Neural progenitor cell (in vitro differentiated cells): Measurements from ENCODE around the gene TRIM14. TPM values are rescaled to one million over a fixed set of nuclear protein-coding genes. Genes with fewer than 3 reads are reported as not detected.
A peak's percentile ranks its signal among the peaks of the same experiment; 100 is the strongest.

ENCODE experiments used
- DNase-seq: peaks from one replicate; pipeline ENCODE4 v3.0.0-alpha.2; 2016; ENCODE audit warnings: low spot score
- H2AFZ ChIP-seq: fragments of 200-600 bp; sonication (generic); replicated peaks from 2 replicates; pipeline ENCODE4 v1.6.1; 2016; ENCODE audit warnings: antibody characterized with exemption
- H3F3A ChIP-seq: fragments of 200-600 bp; sonication (generic); 2 replicates; pipeline ENCODE4 v1.6.1; 2016; ENCODE audit warnings: antibody characterized with exemption, low read depth
- H3K27ac ChIP-seq: fragments of 200-600 bp; sonication (generic); 2 replicates; pipeline ENCODE4 v1.5.1; 2016; ENCODE audit warnings: mild to moderate bottlenecking
- H3K27me3 ChIP-seq: fragments of 200-600 bp; sonication (generic); 2 replicates; pipeline ENCODE4 v1.6.1; 2016; ENCODE audit warnings: mild to moderate bottlenecking, moderate library complexity
- H3K36me3 ChIP-seq: fragments of 200-600 bp; sonication (generic); 2 replicates; pipeline ENCODE4 v1.5.1; 2016
- H3K4me1 ChIP-seq: fragments of 200-600 bp; sonication (generic); 2 replicates; pipeline ENCODE4 v1.6.1; 2016; ENCODE audit warnings: mixed run types
- H3K4me2 ChIP-seq: fragments of 200-600 bp; sonication (generic); 2 replicates; pipeline ENCODE4 v1.6.1; 2016
- H3K4me3 ChIP-seq: fragments of 200-600 bp; sonication (generic); 2 replicates; pipeline ENCODE4 v1.5.1; 2016
- H3K79me2 ChIP-seq: fragments of 200-600 bp; sonication (generic); 2 replicates; pipeline ENCODE4 v1.6.1; 2016; ENCODE audit warnings: low read depth
- H3K9ac ChIP-seq: fragments of 200-600 bp; sonication (generic); 2 replicates; pipeline ENCODE4 v1.6.1; 2016
- H3K9me3 ChIP-seq: fragments of 200-600 bp; sonication (generic); 2 replicates; pipeline ENCODE4 v1.5.1; 2016; ENCODE audit warnings: low read depth
- H4K20me1 ChIP-seq: fragments of 200-600 bp; sonication (generic); 2 replicates; pipeline ENCODE4 v1.6.1; 2016; ENCODE audit warnings: low read depth
- H3K27ac Mint-ChIP-seq: 3 replicates; pipeline ENCODE4 v1.8.0; 2021; ENCODE audit warnings: mixed read lengths
- H3K27me3 Mint-ChIP-seq: 2 replicates; pipeline ENCODE4 v1.8.0; 2022; ENCODE audit warnings: low read depth, mild to moderate bottlenecking, inconsistent platforms, moderate library complexity, mixed read lengths; ENCODE audit not compliant: insufficient read depth
- H3K36me3 Mint-ChIP-seq: 3 replicates; pipeline ENCODE4 v1.8.0; 2021; ENCODE audit warnings: mixed read lengths
- H3K4me1 Mint-ChIP-seq: 3 replicates; pipeline ENCODE4 v1.8.0; 2021; ENCODE audit warnings: mixed read lengths
- H3K4me3 Mint-ChIP-seq: 3 replicates; pipeline ENCODE4 v1.8.0; 2021; ENCODE audit warnings: mild to moderate bottlenecking, moderate library complexity, mixed read lengths
- H3K9me3 Mint-ChIP-seq: 3 replicates; pipeline ENCODE4 v1.8.0; 2020; ENCODE audit warnings: mixed read lengths
- EZH2 ChIP-seq: fragments of 200-600 bp; sonication (generic); IDR thresholded peaks from 2 replicates; pipeline ENCODE4 v1.6.1; 2017; ENCODE audit warnings: antibody characterized with exemption, mild to moderate bottlenecking, moderate library complexity
- EZH2phosphoT487 ChIP-seq: fragments of 200-600 bp; sonication (generic); IDR thresholded peaks from 2 replicates; pipeline ENCODE4 v1.6.1; 2017; ENCODE audit warnings: antibody characterized with exemption
- total RNA-seq: library from RNA; depleted of rRNA; stranded (reverse); fragments of >200 nt; gene quantifications from 2 replicates; pipeline ENCODE4 v1.2.3, GENCODE V29; 2015; ENCODE audit warnings: low replicate concordance
- TF ChIP-seq, protein P1 (sequence below): fragments of 200-600 bp; sonication (generic); IDR thresholded peaks from 2 replicates; pipeline ENCODE4 v1.5.1; 2017; ENCODE audit warnings: antibody characterized with exemption, mild to moderate bottlenecking

Gene TRIM14
- total RNA-seq, 1 donor from 2014 or later: 0.17 TPM

DNA sequence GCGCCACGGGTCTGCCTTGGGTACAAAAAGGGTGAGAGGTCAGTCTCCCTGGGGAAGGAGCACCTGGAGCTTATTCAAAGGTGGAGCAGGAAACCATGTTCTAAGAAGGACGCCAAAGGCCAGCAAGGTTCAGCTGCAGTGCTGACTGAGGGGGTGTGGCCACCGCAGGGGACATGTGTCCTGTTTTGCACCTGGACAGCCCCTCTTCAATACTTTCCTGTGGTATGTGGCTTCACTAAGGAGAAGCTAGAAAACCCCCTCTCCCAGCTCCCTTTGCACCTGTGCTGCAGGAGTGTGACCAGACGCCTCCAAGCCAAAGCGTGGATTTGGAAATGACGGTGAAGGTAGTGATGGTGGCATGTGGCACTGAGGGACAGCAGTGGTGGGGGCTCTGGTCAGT is 23.6 kb downstream of the TRIM14 start:
- Mint-ChIP-seq H3K36me3 (no peaks in the 10 kb centered on the region), H3K4me1 (peaks cover 18% of the 10 kb centered on the region), H3K27ac (no peak overlapping the region), H3K4me3 (peak overlapping the region; percentile 62), H3K27me3 (peaks cover 5% of the 10 kb centered on the region), H3K9me3 (no peaks in the 10 kb centered on the region)
- Histone ChIP-seq H3K27me3 (no peaks in the 10 kb centered on the region), H3K9me3 (no peaks in the 10 kb centered on the region), H3K9ac (no peak overlapping the region), H3K36me3 (no peaks in the 10 kb centered on the region), H2AFZ (no peak overlapping the region), H3K4me1 (peaks cover 16% of the 10 kb centered on the region), H4K20me1 (no peaks in the 10 kb centered on the region), H3K4me2 (no peak overlapping the region), H3K79me2 (no peaks in the 10 kb centered on the region), H3F3A (peaks cover 5% of the 10 kb centered on the region), H3K4me3 (no peak overlapping the region), H3K27ac (no peak overlapping the region)
- no peak for DNase-seq
- TF ChIP-seq EZH2phosphoT487 (no peak), EZH2 (no peak)
- TF ChIP-seq, protein P1, sequence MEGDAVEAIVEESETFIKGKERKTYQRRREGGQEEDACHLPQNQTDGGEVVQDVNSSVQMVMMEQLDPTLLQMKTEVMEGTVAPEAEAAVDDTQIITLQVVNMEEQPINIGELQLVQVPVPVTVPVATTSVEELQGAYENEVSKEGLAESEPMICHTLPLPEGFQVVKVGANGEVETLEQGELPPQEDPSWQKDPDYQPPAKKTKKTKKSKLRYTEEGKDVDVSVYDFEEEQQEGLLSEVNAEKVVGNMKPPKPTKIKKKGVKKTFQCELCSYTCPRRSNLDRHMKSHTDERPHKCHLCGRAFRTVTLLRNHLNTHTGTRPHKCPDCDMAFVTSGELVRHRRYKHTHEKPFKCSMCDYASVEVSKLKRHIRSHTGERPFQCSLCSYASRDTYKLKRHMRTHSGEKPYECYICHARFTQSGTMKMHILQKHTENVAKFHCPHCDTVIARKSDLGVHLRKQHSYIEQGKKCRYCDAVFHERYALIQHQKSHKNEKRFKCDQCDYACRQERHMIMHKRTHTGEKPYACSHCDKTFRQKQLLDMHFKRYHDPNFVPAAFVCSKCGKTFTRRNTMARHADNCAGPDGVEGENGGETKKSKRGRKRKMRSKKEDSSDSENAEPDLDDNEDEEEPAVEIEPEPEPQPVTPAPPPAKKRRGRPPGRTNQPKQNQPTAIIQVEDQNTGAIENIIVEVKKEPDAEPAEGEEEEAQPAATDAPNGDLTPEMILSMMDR: no peak

DNA sequence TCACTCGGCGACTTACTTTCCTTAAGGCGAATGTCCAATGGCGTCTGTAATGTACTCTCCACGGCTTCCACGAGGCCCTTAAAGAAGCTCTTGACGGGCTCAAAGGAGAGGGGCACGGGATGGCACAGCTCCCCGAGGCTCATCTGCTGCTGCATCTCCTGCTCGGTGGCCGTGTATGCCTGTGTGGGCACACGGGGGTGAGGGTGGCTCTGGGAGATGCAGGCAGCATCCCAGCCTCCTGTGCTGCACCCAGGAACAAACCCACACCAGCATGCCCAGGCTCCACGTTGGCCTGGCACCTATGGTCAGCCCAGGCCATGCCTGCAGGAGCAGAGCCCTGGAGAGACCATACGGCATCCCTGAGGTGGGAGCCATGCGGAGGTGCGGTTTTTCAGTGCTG is 24.2 kb downstream of the TRIM14 start:
- H3K4me3 ChIP-seq: no peak overlapping the region
- DNase-seq: no peak
- Mint-ChIP-seq H3K4me1 (peaks cover 18% of the 10 kb centered on the region), H3K36me3 (no peaks in the 10 kb centered on the region), H3K27me3 (peaks cover 5% of the 10 kb centered on the region), H3K27ac (no peak overlapping the region), H3K9me3 (no peaks in the 10 kb centered on the region), H3K4me3 (no peak overlapping the region)
- H3K27me3 ChIP-seq: no peaks in the 10 kb centered on the region
- no peak overlapping the region for H3K4me2 ChIP-seq
- peaks cover 16% of the 10 kb centered on the region for H3K4me1 ChIP-seq
- H3K9me3 ChIP-seq: no peaks in the 10 kb centered on the region
- TF ChIP-seq, protein P1: no peak
- TF ChIP-seq EZH2: no peak
- H4K20me1 ChIP-seq: no peaks in the 10 kb centered on the region
- peaks cover 5% of the 10 kb centered on the region for H3F3A ChIP-seq
- no peaks in the 10 kb centered on the region for H3K36me3 ChIP-seq
- H3K79me2 ChIP-seq: no peaks in the 10 kb centered on the region
- H2AFZ ChIP-seq: no peak overlapping the region
- H3K9ac ChIP-seq: no peak overlapping the region
- no peak overlapping the region for H3K27ac ChIP-seq

DNA sequence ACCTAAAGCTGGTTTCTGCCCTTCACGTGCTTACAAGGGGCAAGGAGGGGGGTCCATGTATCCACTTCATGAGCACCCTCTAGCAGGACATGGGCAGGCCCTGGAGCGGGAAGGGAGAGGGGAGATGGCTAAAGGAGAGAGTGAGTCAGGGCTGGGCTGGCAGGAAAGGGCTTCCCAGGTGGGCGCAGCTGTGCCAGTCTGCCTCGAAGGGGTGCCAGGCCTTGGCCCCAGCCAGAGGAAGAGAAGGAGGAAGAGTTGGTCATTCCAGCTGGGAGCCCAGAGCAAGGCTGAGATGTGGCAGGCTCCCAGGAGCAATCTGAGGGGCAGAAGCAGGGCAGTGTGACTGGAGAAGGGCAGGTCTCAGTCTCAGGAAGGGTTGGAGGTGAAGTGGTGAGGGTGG is 24.7 kb downstream of the TRIM14 start:
- no peaks in the 10 kb centered on the region for H3K36me3 Mint-ChIP-seq
- no peaks in the 10 kb centered on the region for H3K79me2 ChIP-seq
- no peaks in the 10 kb centered on the region for H3K36me3 ChIP-seq
- H3K4me1 ChIP-seq: peaks cover 16% of the 10 kb centered on the region
- no peaks in the 10 kb centered on the region for H4K20me1 ChIP-seq
- TF ChIP-seq EZH2phosphoT487: no peak
- no peak for TF ChIP-seq EZH2
- TF ChIP-seq, protein P1: no peak
- peaks cover 5% of the 10 kb centered on the region for H3K27me3 Mint-ChIP-seq
- no peak overlapping the region for H3K4me3 Mint-ChIP-seq
- no peak for DNase-seq
- H3K27me3 ChIP-seq: no peaks in the 10 kb centered on the region
- H3K9me3 ChIP-seq: no peaks in the 10 kb centered on the region
- no peak overlapping the region for H3K4me2 ChIP-seq
- no peak overlapping the region for H3K27ac ChIP-seq
- H3K9ac ChIP-seq: no peak overlapping the region
- no peak overlapping the region for H3K4me3 ChIP-seq
- no peak overlapping the region for H2AFZ ChIP-seq
- peaks cover 18% of the 10 kb centered on the region for H3K4me1 Mint-ChIP-seq
- H3K9me3 Mint-ChIP-seq: no peaks in the 10 kb centered on the region
- H3F3A ChIP-seq: peaks cover 5% of the 10 kb centered on the region
- H3K27ac Mint-ChIP-seq: no peak overlapping the region

DNA sequence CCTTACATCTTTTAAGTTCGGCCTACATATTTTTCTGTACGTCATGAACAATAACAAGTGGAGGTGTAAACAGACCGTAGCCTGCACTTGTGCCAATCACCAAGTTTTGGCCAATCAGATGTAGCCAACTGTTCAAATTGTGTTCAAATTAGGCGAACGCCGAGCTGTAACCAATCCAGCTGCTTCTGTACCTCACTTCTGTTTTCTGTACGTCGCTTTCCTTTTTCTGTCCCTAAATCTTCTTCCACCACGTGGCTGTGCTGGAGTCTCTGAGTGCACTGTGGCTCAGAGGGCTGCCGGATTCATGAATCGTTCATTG is 26.4 kb downstream of the TRIM14 start:
- Histone ChIP-seq H3K9ac (no peak overlapping the region), H2AFZ (peak overlapping the region; percentile 78), H3K9me3 (no peaks in the 10 kb centered on the region), H4K20me1 (no peaks in the 10 kb centered on the region), H3F3A (peaks cover 12% of the 10 kb centered on the region), H3K4me3 (no peak overlapping the region), H3K79me2 (no peaks in the 10 kb centered on the region), H3K27ac (no peak overlapping the region), H3K27me3 (peaks cover 15% of the 10 kb centered on the region), H3K4me1 (peaks cover 16% of the 10 kb centered on the region), H3K36me3 (no peaks in the 10 kb centered on the region), H3K4me2 (no peak overlapping the region)
- DNase-seq: no peak
- Mint-ChIP-seq H3K27me3 (peaks cover 9% of the 10 kb centered on the region), H3K27ac (no peak overlapping the region), H3K4me1 (peaks cover 16% of the 10 kb centered on the region), H3K9me3 (peaks cover 2% of the 10 kb centered on the region), H3K36me3 (no peaks in the 10 kb centered on the region), H3K4me3 (no peak overlapping the region)
- no peak for TF ChIP-seq EZH2phosphoT487
- TF ChIP-seq, protein P1: no peak
- no peak for TF ChIP-seq EZH2
